Tongue (tissue), 2 donors: ENCODE measurements around the gene HSPA2. TPM values are rescaled to one million over a fixed set of nuclear protein-coding genes. Genes with fewer than 3 reads are reported as not detected.
"Not testable (repeated sequence)": the region's sequence is repeated elsewhere in the genome, so short reads cannot be mapped to it uniquely, and the experiment has no call there.

Experiments used
- DNase-seq: peaks from one replicate; pipeline ENCODE4 v3.0.0-alpha.2; 2015
- total RNA-seq: library from RNA; depleted of rRNA; stranded (reverse); fragments of >200 nt; gene quantifications from one replicate; pipeline ENCODE4 v1.2.3, GENCODE V29; 2014

HSPA2 gene
- total RNA-seq, 1 donor from 2014 or later: 67.6 TPM

- no peak for DNase-seq
Measured at GRCh38 chr14:64515053-64515452, 25.5 kb upstream of the HSPA2 start.

GRCh38 chr14:64516969-64517368, 23.6 kb upstream of the HSPA2 start:
- DNase-seq: no peak

GRCh38 chr14:64517667-64518066, 22.9 kb upstream of the HSPA2 start:
- not testable (repeated sequence) for DNase-seq

GRCh38 chr14:64518229-64518628, 22.3 kb upstream of the HSPA2 start:
- no peak for DNase-seq

GRCh38 chr14:64520699-64521098, 19.8 kb upstream of the HSPA2 start:
- DNase-seq: no peak

- DNase-seq: no peak
Measured at GRCh38 chr14:64522591-64523355, 17.8 kb upstream of the HSPA2 start.

GRCh38 chr14:64525354-64525753, 15.2 kb upstream of the HSPA2 start:
- no peak for DNase-seq

GRCh38 chr14:64531567-64531966, 9.0 kb upstream of the HSPA2 start:
- DNase-seq: no peak

GRCh38 chr14:64536488-64537245, 3.9 kb upstream of the HSPA2 start:
- no peak for DNase-seq

GRCh38 chr14:64541261-64541971, 875 bp downstream of the HSPA2 start:
- DNase-seq: peak; percentile 67

GRCh38 chr14:64541972-64542835, 1.7 kb downstream of the HSPA2 start:
- no peak for DNase-seq

GRCh38 chr14:64542836-64543201, 2.3 kb downstream of the HSPA2 start:
- no peak for DNase-seq

GRCh38 chr14:64544607-64545312, 4.2 kb downstream of the HSPA2 start:
- DNase-seq: no peak

GRCh38 chr14:64549016-64549415, 8.5 kb downstream of the HSPA2 start:
- DNase-seq: no peak

- peak; percentile 53 for DNase-seq
Measured at GRCh38 chr14:64549791-64550620, 9.5 kb downstream of the HSPA2 start, which contains the start of gene PPP1R36. PPP1R36 (plus strand) TSS chr14:64549961; CDS start chr14:64549998, 37 bp downstream.

GRCh38 chr14:64550621-64551333, 10.2 kb downstream of the HSPA2 start:
- no peak for DNase-seq

GRCh38 chr14:64554556-64554955, 14.0 kb downstream of the HSPA2 start:
- DNase-seq: no peak

GRCh38 chr14:64556526-64556925, 16.0 kb downstream of the HSPA2 start:
- no peak for DNase-seq

- DNase-seq: not testable (repeated sequence)
Measured at GRCh38 chr14:64558216-64558615, 17.7 kb downstream of the HSPA2 start.

GRCh38 chr14:64561631-64562030, 21.1 kb downstream of the HSPA2 start:
- DNase-seq: no peak
